Body of pancreas (tissue), 4 donors: ENCODE results near the gene AQR.

ENCODE experiments used
- CTCF ChIP-seq, 7 experiments: fragments of 450-650 bp in 4 of 7; fragments of 200-600 bp in 3 of 7; sonication (generic) in 3 of 7; IDR thresholded peaks; one replicate each; pipeline ENCODE4 v1.5.1; 2016 to 2019; ENCODE audit warnings: antibody characterized with exemption in 7 of 7
- POLR2A ChIP-seq, 3 donors: fragments of 450-650 bp; IDR thresholded peaks; one replicate each; pipeline ENCODE4 v1.6.1; 2016; ENCODE audit warnings: antibody characterized with exemption in 3 of 3, mild to moderate bottlenecking in 2 of 3

GRCh38 chr15:34889476-34889875 lies 80.1 kb downstream of the AQR start:
- TF ChIP-seq CTCF (IDR thresholded peaks at IDR 0.05) (no peak), POLR2A (IDR thresholded peaks at IDR 0.05) (no peak)
